Upper lobe of left lung (tissue), 6 donors: Measurements from ENCODE around the gene C16orf54. TPM values are rescaled to one million over a fixed set of nuclear protein-coding genes. Genes with fewer than 3 reads are reported as not detected.
"Not testable (repeated sequence)": the region's sequence is repeated elsewhere in the genome, so short reads cannot be mapped to it uniquely, and the experiment has no call there.

Experiments
- ATAC-seq, 2 donors: fragments of 200-7000 bp; cut with Tn5 transposase; one replicate each; pipeline ENCODE4 v1.9.1; 2022; ENCODE audit warnings: mild to moderate bottlenecking in 2 of 2, moderate library complexity in 2 of 2; ENCODE audit not compliant: low FRiP score in 2 of 2
- DNase-seq, 2 donors: peaks; one replicate each; pipeline ENCODE4 v3.0.0-alpha.2; 2019 to 2020
- H3K27ac ChIP-seq, 4 donors: fragments of 200-600 bp; sonication (generic); one replicate each; pipeline ENCODE4 v1.5.1; 2016 to 2019
- H3K27me3 ChIP-seq, 4 donors: fragments of 200-600 bp; sonication (generic); one replicate each; pipeline ENCODE4 v1.5.1; 2017 to 2019
- H3K36me3 ChIP-seq, 4 donors: fragments of 200-600 bp; sonication (generic); one replicate each; pipeline ENCODE4 v1.5.1; 2016 to 2019
- H3K4me1 ChIP-seq, 4 donors: fragments of 200-600 bp; sonication (generic); one replicate each; pipeline ENCODE4 v1.5.1; 2018 to 2019
- H3K4me3 ChIP-seq, 4 donors: fragments of 200-600 bp; sonication (generic); one replicate each; pipeline ENCODE4 v1.5.1; 2017 to 2019; ENCODE audit warnings: mild to moderate bottlenecking in 2 of 4, moderate library complexity in 1 of 4
- H3K9me3 ChIP-seq, 4 donors: fragments of 200-600 bp; sonication (generic); one replicate each; pipeline ENCODE4 v1.5.1; 2018 to 2019
- EP300 ChIP-seq, 4 donors: sonication (generic); formaldehyde crosslinking; IDR thresholded peaks; one replicate each; pipeline ENCODE4 v1.5.1; 2017; ENCODE audit warnings: antibody characterized with exemption in 4 of 4, control low read depth in 2 of 4
- POLR2A ChIP-seq, 4 donors: fragments of 450-650 bp; IDR thresholded peaks; one replicate each; pipeline ENCODE4 v1.5.1; 2016 to 2017; ENCODE audit warnings: antibody characterized with exemption in 4 of 4, mild to moderate bottlenecking in 2 of 4
- POLR2AphosphoS5 ChIP-seq, 2 donors: sonication (generic); formaldehyde crosslinking; IDR thresholded peaks; one replicate each; pipeline ENCODE4 v1.5.1; 2017; ENCODE audit warnings: antibody characterized with exemption in 2 of 2
- WGBS, 2 donors: methylation state at CpG; one replicate each; pipeline ENCODE4 v1.1.5; 2017 to 2018; 5-methylcytosine and 5-hydroxymethylcytosine counted together
- total RNA-seq, 6 donors: library from RNA; depleted of rRNA in 4 of 6; stranded (reverse); fragments of >200 nt in 4 of 6; gene quantifications; one replicate each; pipeline versions ENCODE4 v1.1.0 to v1.2.1, GENCODE V29; 2016 to 2021
- TF ChIP-seq, protein P1 (sequence below), 6 experiments: fragments of 450-650 bp in 4 of 6; fragments of 200-600 bp in 2 of 6; sonication (generic) in 2 of 6; IDR thresholded peaks; one replicate each; pipeline ENCODE4 v1.5.1; 2016 to 2019; ENCODE audit warnings: antibody characterized with exemption in 6 of 6
- donor health status: DM: no; HTN: no; CAD: no; lungs with moderate emphysema.
- donor health status: DM: no; HTN: yes; CAD: no; lungs with severe emphysema.

C16orf54 gene
- total RNA-seq, 6 donors from 2014 or later: 2.4 to 17.3 (median 7.5) TPM

DNA sequence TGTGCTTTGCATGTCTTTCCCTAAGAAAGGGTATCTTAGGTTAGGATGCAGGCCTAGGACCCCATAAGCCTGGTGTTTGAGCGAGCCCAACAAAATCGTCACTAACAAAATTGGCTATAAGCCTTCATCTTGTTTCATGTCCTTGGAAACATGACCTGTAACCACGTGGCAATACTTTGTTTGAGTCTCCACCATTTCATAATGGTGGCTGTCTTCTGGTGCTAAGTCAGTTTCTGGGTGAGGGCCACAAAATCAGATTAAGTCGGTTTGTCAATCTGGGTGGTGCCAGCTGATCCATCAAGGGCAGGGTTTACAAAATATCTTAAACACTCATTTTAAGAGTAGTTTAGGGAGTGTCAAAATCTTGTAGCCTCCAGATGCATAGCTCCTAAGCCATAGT is 33.0 kb downstream of the C16orf54 start:
- H3K4me1 ChIP-seq: peaks cover 4 to 9% (median 6%) of the 10 kb centered on the region in 4 donors
- no peak for DNase-seq
- H3K9me3 ChIP-seq: no peaks in the 10 kb centered on the region
- TF ChIP-seq, protein P1, sequence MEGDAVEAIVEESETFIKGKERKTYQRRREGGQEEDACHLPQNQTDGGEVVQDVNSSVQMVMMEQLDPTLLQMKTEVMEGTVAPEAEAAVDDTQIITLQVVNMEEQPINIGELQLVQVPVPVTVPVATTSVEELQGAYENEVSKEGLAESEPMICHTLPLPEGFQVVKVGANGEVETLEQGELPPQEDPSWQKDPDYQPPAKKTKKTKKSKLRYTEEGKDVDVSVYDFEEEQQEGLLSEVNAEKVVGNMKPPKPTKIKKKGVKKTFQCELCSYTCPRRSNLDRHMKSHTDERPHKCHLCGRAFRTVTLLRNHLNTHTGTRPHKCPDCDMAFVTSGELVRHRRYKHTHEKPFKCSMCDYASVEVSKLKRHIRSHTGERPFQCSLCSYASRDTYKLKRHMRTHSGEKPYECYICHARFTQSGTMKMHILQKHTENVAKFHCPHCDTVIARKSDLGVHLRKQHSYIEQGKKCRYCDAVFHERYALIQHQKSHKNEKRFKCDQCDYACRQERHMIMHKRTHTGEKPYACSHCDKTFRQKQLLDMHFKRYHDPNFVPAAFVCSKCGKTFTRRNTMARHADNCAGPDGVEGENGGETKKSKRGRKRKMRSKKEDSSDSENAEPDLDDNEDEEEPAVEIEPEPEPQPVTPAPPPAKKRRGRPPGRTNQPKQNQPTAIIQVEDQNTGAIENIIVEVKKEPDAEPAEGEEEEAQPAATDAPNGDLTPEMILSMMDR (IDR thresholded peaks at IDR 0.05): no peak
- TF ChIP-seq POLR2AphosphoS5 (IDR thresholded peaks at IDR 0.05) (no peak), POLR2A (IDR thresholded peaks at IDR 0.05) (no peak), EP300 (IDR thresholded peaks at IDR 0.05) (no peak)
- no peaks in the 10 kb centered on the region for H3K36me3 ChIP-seq
- WGBS, 2 donors: 65 to 66% methylated on average over 4 of the region's 4 CpGs
- no peaks in the 10 kb centered on the region for H3K27me3 ChIP-seq
- H3K4me3 ChIP-seq: no peak overlapping the region
- H3K27ac ChIP-seq: no peak overlapping the region
- no peak for ATAC-seq

DNA sequence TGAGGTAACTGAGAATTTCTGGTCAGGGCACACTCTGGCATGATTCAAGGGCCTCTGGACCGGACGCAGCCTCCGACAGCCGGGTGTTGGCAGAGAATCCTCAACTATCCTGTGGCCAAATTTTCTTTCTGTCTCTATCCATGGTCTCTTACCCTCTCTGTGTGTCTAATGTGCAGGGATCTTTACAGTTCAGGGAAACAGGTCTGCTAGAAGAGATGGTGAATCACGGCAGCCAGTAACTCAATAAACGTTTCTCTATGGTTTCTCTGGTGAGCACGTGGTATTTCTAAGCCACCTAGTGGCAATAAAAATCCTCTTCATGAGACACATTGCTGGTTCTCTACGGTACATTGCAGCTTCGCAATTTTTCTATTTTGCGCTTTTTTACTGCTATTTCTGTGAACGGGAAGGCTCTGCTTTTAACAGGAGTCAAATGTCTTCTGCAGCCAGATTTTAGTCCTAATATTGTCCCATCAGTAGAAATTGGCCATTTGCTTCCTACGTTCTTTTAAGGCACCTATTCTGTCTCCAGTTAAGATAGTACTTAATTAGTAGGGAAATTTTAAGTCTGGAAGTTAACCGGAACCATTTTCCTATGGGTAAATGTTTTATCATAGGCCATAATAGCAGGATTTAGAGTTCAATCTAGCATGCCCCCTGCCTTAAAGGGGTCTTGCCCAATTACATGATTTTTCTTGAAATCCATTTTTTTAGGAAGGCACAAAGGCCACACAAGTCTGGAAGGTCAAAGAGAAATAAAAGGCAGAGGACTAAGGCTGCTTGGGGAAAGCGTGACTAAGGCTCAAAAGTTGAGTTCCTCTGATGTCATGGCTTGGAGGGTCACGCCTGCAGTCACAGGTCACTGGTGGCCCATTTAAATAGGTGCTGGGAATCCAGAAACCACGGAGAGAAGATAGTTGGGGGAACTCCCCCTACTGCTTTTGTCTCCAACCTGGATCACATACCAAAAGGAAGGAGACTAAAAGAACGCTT is 35.3 kb downstream of the C16orf54 start:
- Histone ChIP-seq H3K27me3 (no peaks in the 10 kb centered on the region), H3K4me1 (peaks cover 4 to 9% (median 6%) of the 10 kb centered on the region in 4 donors), H3K4me3 (no peak overlapping the region), H3K36me3 (no peaks in the 10 kb centered on the region), H3K27ac (no peak overlapping the region), H3K9me3 (no peaks in the 10 kb centered on the region)
- no peak for TF ChIP-seq EP300 (IDR thresholded peaks at IDR 0.05)
- TF ChIP-seq, protein P1 (IDR thresholded peaks at IDR 0.05): peak; percentile 40 to 80 (median 63)
- peak; percentile 69 to 91 for ATAC-seq
- 43 to 48% methylated on average over 17 of the region's 17 CpGs for WGBS, 2 donors
- no peak for DNase-seq

- H3K27ac ChIP-seq, H3K4me3 ChIP-seq, ATAC-seq, H3K36me3 ChIP-seq, H3K27me3 ChIP-seq, H3K9me3 ChIP-seq, H3K4me1 ChIP-seq, DNase-seq: not testable (repeated sequence)
- 51 to 73% methylated on average over 6 of the region's 6 CpGs for WGBS, 2 donors
Observed at GRCh38 chr16:29709657-29710056, 36.1 kb downstream of the C16orf54 start.

DNA sequence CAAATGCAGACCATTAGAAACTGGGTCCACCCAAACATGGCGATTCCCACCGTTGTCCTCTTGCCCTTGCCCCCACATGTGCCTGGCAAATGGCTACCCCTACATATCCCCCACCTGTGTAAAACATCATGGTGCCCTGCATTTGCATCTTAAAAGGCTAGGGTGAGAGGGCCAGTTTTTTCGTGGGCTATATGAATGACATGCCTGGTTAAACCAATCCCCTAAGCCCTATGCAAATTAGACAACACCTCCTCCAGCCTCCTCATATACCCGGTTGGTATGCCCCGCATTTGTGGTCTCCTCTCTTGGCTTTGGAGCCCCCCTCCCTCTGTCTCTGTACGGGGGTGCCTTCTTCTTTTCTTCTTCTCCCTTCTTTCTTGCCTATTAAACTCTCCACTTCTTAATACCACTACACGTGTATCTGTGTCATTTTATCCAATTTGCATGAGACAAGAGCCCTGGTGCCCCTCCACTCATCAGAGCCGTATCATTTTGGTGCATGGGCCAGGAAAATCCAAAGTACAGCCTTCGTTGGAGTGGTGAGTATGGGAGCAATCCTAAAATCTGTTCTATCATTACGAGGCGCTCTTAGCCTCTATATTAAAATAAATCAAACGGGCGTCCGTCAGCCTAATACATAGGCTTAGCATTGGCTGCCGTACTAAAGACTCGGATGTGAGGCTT is 36.7 kb downstream of the C16orf54 start:
- peaks cover 4 to 9% (median 6%) of the 10 kb centered on the region in 4 donors for H3K4me1 ChIP-seq
- H3K4me3 ChIP-seq: no peak overlapping the region
- no peaks in the 10 kb centered on the region for H3K9me3 ChIP-seq
- DNase-seq: no peak
- H3K36me3 ChIP-seq: no peaks in the 10 kb centered on the region
- WGBS, 2 donors: 54 to 80% methylated on average over 16 of the region's 16 CpGs
- no peak for ATAC-seq
- no peaks in the 10 kb centered on the region for H3K27me3 ChIP-seq
- no peak overlapping the region for H3K27ac ChIP-seq
- TF ChIP-seq, protein P1 (IDR thresholded peaks at IDR 0.05): no peak
- TF ChIP-seq POLR2A (IDR thresholded peaks at IDR 0.05) (no peak), EP300 (IDR thresholded peaks at IDR 0.05) (no peak), POLR2AphosphoS5 (IDR thresholded peaks at IDR 0.05) (no peak)

GRCh38 chr16:29707160-29707559 is 38.6 kb downstream of the C16orf54 start:
- 95 to 100% methylated on average over 1 of the region's 1 CpG for WGBS, 2 donors
- ATAC-seq, H3K4me1 ChIP-seq, H3K27ac ChIP-seq, DNase-seq, H3K36me3 ChIP-seq, H3K27me3 ChIP-seq, H3K9me3 ChIP-seq, H3K4me3 ChIP-seq: not testable (repeated sequence)
